Endothelial cell (in vitro differentiated cells): ENCODE results near the gene C1orf21. TPM values are rescaled to one million over a fixed set of nuclear protein-coding genes. Genes with fewer than 3 reads are reported as not detected.

Experiments used
- DNase-seq: peaks from one replicate; pipeline ENCODE4 v3.0.0; 2021; ENCODE audit warnings: low spot score
- H3K27ac Mint-ChIP-seq: one replicate; pipeline ENCODE4 v1.8.0; 2021; ENCODE audit warnings: mixed read lengths, inconsistent platforms; ENCODE audit not compliant: unreplicated experiment
- H3K27me3 Mint-ChIP-seq: one replicate; pipeline ENCODE4 v1.8.0; 2021; ENCODE audit warnings: mild to moderate bottlenecking, moderate library complexity, mixed read lengths, inconsistent platforms; ENCODE audit not compliant: unreplicated experiment
- H3K36me3 Mint-ChIP-seq: one replicate; pipeline ENCODE4 v1.8.0; 2021; ENCODE audit warnings: mild to moderate bottlenecking, low read depth, mixed read lengths, inconsistent platforms; ENCODE audit not compliant: unreplicated experiment
- H3K4me1 Mint-ChIP-seq: one replicate; pipeline ENCODE4 v1.8.0; 2021; ENCODE audit warnings: mild to moderate bottlenecking, mixed read lengths, inconsistent platforms; ENCODE audit not compliant: unreplicated experiment
- H3K4me3 Mint-ChIP-seq: one replicate; pipeline ENCODE4 v1.8.0; 2021; ENCODE audit warnings: mild to moderate bottlenecking, mixed read lengths, inconsistent platforms; ENCODE audit not compliant: unreplicated experiment
- H3K9me3 Mint-ChIP-seq: one replicate; pipeline ENCODE4 v1.8.0; 2021; ENCODE audit warnings: mixed read lengths, inconsistent platforms; ENCODE audit not compliant: unreplicated experiment
- CTCF ChIP-seq: fragments of 200-600 bp; sonication (generic); IDR thresholded peaks from one replicate; pipeline ENCODE4 v1.5.0; 2021; ENCODE audit warnings: antibody characterized with exemption; ENCODE audit not compliant: unreplicated experiment
- total RNA-seq: library from RNA; stranded (reverse); fragmentation: NEBNext Ultra II Directional; extraction: Animal tissue kit (Norgen Biotek cat#: 25700); gene quantifications from one replicate; pipeline ENCODE4 v1.2.1, GENCODE V29; 2021; ENCODE audit not compliant: unreplicated experiment

The C1orf21 gene
- total RNA-seq, 1 donor from 2014 or later = 7.5 TPM

- Mint-ChIP-seq H3K4me3 (no peak overlapping the region), H3K36me3 (no peaks in the 10 kb centered on the region), H3K27me3 (no peaks in the 10 kb centered on the region), H3K27ac (no peak overlapping the region), H3K4me1 (peaks cover 30% of the 10 kb centered on the region), H3K9me3 (no peaks in the 10 kb centered on the region)
- DNase-seq = no peak
- no peak for TF ChIP-seq CTCF
Measured at GRCh38 chr1:184417916-184418315, 31.1 kb downstream of the C1orf21 start.

- no peak overlapping the region for H3K27ac Mint-ChIP-seq
- no peak for DNase-seq
- no peak overlapping the region for H3K4me3 Mint-ChIP-seq
- peaks cover 35% of the 10 kb centered on the region for H3K4me1 Mint-ChIP-seq
- no peaks in the 10 kb centered on the region for H3K27me3 Mint-ChIP-seq
- H3K36me3 Mint-ChIP-seq = no peaks in the 10 kb centered on the region
- TF ChIP-seq CTCF = no peak
- no peaks in the 10 kb centered on the region for H3K9me3 Mint-ChIP-seq
Measured at GRCh38 chr1:184418652-184419349, 32.0 kb downstream of the C1orf21 start.

GRCh38 chr1:184419350-184420161 is 32.7 kb downstream of the C1orf21 start:
- H3K4me3 Mint-ChIP-seq = no peak overlapping the region
- TF ChIP-seq CTCF = no peak
- no peaks in the 10 kb centered on the region for H3K27me3 Mint-ChIP-seq
- no peak for DNase-seq
- H3K36me3 Mint-ChIP-seq = no peaks in the 10 kb centered on the region
- no peak overlapping the region for H3K27ac Mint-ChIP-seq
- peaks cover 38% of the 10 kb centered on the region for H3K4me1 Mint-ChIP-seq
- H3K9me3 Mint-ChIP-seq = no peaks in the 10 kb centered on the region

- no peak overlapping the region for H3K27ac Mint-ChIP-seq
- no peak for TF ChIP-seq CTCF
- no peak for DNase-seq
- no peaks in the 10 kb centered on the region for H3K9me3 Mint-ChIP-seq
- no peaks in the 10 kb centered on the region for H3K27me3 Mint-ChIP-seq
- H3K4me1 Mint-ChIP-seq = peaks cover 38% of the 10 kb centered on the region
- H3K36me3 Mint-ChIP-seq = no peaks in the 10 kb centered on the region
- H3K4me3 Mint-ChIP-seq = no peak overlapping the region
Measured at GRCh38 chr1:184422490-184423233, 35.8 kb downstream of the C1orf21 start.
